MM.1S (cell line): Measurements from ENCODE around the gene VWA5A.

ENCODE experiments used
- CTCF ChIP-seq: fragments of 300-600 bp; sonication (generic); IDR thresholded peaks from 2 replicates; pipeline ENCODE4 v1.5.1; 2016; ENCODE audit warnings: antibody characterized with exemption, low read length, mixed read lengths
- EZH2 ChIP-seq: fragments of 300-600 bp; sonication (generic); optimal IDR thresholded peaks from 2 replicates; pipeline ENCODE3; 2017; ENCODE audit warnings: low read depth, mild to moderate bottlenecking, antibody characterized with exemption, low read length, mixed read lengths
- EZH2phosphoT487 ChIP-seq: fragments of 300-600 bp; sonication (generic); IDR thresholded peaks from 2 replicates; pipeline ENCODE4 v1.6.1; 2018; ENCODE audit warnings: antibody characterized with exemption, low read length

GRCh38 chr11:124115782-124116616 lies 749 bp downstream of the VWA5A start:
- TF ChIP-seq CTCF (no peak), EZH2 (no peak), EZH2phosphoT487 (no peak)
